ENCODE results near the gene JUP. TPM values are rescaled to one million over a fixed set of nuclear protein-coding genes. Genes with fewer than 3 reads are reported as not detected.

JUP gene
- total and polyA plus RNA-seq, 10 of the 15 experiments (the other 5 are each of a cell fraction or from before 2014, with no cell fraction given): 1.5 to 36.3 (median 11.6) TPM

GRCh38 chr17:41717408-41718286, 68.9 kb downstream of the JUP start (continued):
- no peak for TF ChIP-seq DPF2 (IDR thresholded peaks at IDR 0.05)
- TF ChIP-seq, protein P1, sequence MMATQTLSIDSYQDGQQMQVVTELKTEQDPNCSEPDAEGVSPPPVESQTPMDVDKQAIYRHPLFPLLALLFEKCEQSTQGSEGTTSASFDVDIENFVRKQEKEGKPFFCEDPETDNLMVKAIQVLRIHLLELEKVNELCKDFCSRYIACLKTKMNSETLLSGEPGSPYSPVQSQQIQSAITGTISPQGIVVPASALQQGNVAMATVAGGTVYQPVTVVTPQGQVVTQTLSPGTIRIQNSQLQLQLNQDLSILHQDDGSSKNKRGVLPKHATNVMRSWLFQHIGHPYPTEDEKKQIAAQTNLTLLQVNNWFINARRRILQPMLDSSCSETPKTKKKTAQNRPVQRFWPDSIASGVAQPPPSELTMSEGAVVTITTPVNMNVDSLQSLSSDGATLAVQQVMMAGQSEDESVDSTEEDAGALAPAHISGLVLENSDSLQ (IDR thresholded peaks at IDR 0.05): no peak

- ChIA-PET SMC1A (ENCODE audit: uncharacterized antibody, unreplicated experiment) (no interaction called here), POLR2A (no interaction called here), RAD21 (ENCODE audit: unreplicated experiment) (no interaction called here), CTCF (interaction anchor here (1.2 to 1.4 kb wide), 2 partner anchors 16 to 49 kb away, joined by 3 to 9 read pairs; no protein-coding TSS in a partner anchor)
- Histone ChIP-seq H3K27me3 (replicated peaks in 1 of 2; ENCODE audit: control insufficient read depth in 2 of 2, insufficient read depth in 2 of 2, low read length in 1 of 2) (no peaks in the 10 kb centered on the region; a peak in 3 of 4 replicates), H3K27ac (ENCODE audit: control insufficient read depth, insufficient read depth) (no peak within 1 kb of the TSS), H2AFZ (ENCODE audit: control insufficient read depth, low read depth, low read length) (no peak within 1 kb of the TSS), H4K20me1 (ENCODE audit: control insufficient read depth, insufficient read depth) (no peaks in the 10 kb centered on the region), H3K9me3 (replicated peaks; ENCODE audit: control insufficient read depth, insufficient read depth, low read length) (no peaks in the 10 kb centered on the region), H3K79me2 (ENCODE audit: control insufficient read depth, insufficient read depth, low read length) (no peaks in the 10 kb centered on the region), H3K4me1 (ENCODE audit: control insufficient read depth, insufficient read depth, low read length) (no peaks in the 10 kb centered on the region), H3K9ac (ENCODE audit: control insufficient read depth, insufficient read depth, low read length) (no peak within 1 kb of the TSS), H3K36me3 (ENCODE audit: control insufficient read depth in 2 of 2, insufficient read depth in 2 of 2, low read length in 1 of 2) (no peaks in the 10 kb centered on the region), H3K4me3 (no peak within 1 kb of the TSS), H3K4me2 (ENCODE audit: control insufficient read depth, insufficient read depth) (no peak within 1 kb of the TSS)
- no TSS peak for BruUV-seq (replicated peaks)
- 18% methylated on average over 12 of the region's 12 CpGs for WGBS (ENCODE audit: insufficient coverage, insufficient replicate concordance, low lambda C conversion rate, missing lambda C conversion rate)
- DNase-seq (ENCODE audit: low read depth, low spot score) (no peak), FAIRE-seq (no peak), ATAC-seq (no peak)
- in situ Hi-C loops (cut with MboI): loop anchor here (5.0 kb wide), 1 partner anchor 50 kb away; no protein-coding TSS in a partner anchor
- intact Hi-C loops (cut with micrococcal nuclease; ENCODE audit: unreplicated experiment): no loop called here
- TF ChIP-seq BACH1 (IDR thresholded peaks at IDR 0.05; ENCODE audit: borderline replicate concordance) (no peak), SMC3 (IDR thresholded peaks at IDR 0.05; ENCODE audit: borderline replicate concordance, low read length) (no peak), SUZ12 (IDR thresholded peaks at IDR 0.05; ENCODE audit: unreplicated experiment) (no peak), ZNF622 (IDR thresholded peaks at IDR 0.05) (no peak), BCL3 (IDR thresholded peaks at IDR 0.05; ENCODE audit: borderline replicate concordance, insufficient read depth, low read depth, low read length, poor library complexity, severe bottlenecking) (no peak), MTA3 (IDR thresholded peaks at IDR 0.05; ENCODE audit: borderline replicate concordance, low read length) (no peak), SREBF1 (IDR thresholded peaks at IDR 0.05; ENCODE audit: low read length) (no peak), SPI1 (IDR thresholded peaks at IDR 0.05; ENCODE audit: borderline replicate concordance, insufficient read depth, low read depth, low read length) (no peak), JUND (IDR thresholded peaks at IDR 0.05; ENCODE audit: low read depth, low read length) (no peak), CBFB (IDR thresholded peaks at IDR 0.05; ENCODE audit: low read depth) (no peak), NRF1 (conservative IDR thresholded peaks at IDR 0.05; ENCODE audit: low read depth, low read length) (no peak), STAT3 (IDR thresholded peaks at IDR 0.05; ENCODE audit: low read depth, low read length) (no peak)
- TF ChIP-seq, protein P2, sequence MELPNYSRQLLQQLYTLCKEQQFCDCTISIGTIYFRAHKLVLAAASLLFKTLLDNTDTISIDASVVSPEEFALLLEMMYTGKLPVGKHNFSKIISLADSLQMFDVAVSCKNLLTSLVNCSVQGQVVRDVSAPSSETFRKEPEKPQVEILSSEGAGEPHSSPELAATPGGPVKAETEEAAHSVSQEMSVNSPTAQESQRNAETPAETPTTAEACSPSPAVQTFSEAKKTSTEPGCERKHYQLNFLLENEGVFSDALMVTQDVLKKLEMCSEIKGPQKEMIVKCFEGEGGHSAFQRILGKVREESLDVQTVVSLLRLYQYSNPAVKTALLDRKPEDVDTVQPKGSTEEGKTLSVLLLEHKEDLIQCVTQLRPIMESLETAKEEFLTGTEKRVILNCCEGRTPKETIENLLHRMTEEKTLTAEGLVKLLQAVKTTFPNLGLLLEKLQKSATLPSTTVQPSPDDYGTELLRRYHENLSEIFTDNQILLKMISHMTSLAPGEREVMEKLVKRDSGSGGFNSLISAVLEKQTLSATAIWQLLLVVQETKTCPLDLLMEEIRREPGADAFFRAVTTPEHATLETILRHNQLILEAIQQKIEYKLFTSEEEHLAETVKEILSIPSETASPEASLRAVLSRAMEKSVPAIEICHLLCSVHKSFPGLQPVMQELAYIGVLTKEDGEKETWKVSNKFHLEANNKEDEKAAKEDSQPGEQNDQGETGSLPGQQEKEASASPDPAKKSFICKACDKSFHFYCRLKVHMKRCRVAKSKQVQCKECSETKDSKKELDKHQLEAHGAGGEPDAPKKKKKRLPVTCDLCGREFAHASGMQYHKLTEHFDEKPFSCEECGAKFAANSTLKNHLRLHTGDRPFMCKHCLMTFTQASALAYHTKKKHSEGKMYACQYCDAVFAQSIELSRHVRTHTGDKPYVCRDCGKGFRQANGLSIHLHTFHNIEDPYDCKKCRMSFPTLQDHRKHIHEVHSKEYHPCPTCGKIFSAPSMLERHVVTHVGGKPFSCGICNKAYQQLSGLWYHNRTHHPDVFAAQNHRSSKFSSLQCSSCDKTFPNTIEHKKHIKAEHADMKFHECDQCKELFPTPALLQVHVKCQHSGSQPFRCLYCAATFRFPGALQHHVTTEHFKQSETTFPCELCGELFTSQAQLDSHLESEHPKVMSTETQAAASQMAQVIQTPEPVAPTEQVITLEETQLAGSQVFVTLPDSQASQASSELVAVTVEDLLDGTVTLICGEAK (IDR thresholded peaks at IDR 0.05; ENCODE audit: borderline replicate concordance): no peak
These were observed 74.7 kb downstream of the JUP start, which contains the start of gene GAST for GRCh38 chr17:41711669-41712400. TSS of gene GAST (plus strand) at chr17:41712331. CDS start at chr17:41715437, 3,106 bp downstream.

Data from GM12878 (cell line).